ENCODE measurements around the gene IGSF21. TPM values are rescaled to one million over a fixed set of nuclear protein-coding genes. Genes with fewer than 3 reads are reported as not detected.

The IGSF21 gene
- total RNA-seq, 1 donor = not detected

GRCh38 chr1:18144916-18145647, 37.5 kb downstream of the IGSF21 start:
- Histone ChIP-seq H3K27me3 (ENCODE audit: insufficient read depth, low read length) (no peaks in the 10 kb centered on the region), H3K4me2 (ENCODE audit: insufficient read depth, low read length) (no peak overlapping the region), H3K4me1 (ENCODE audit: insufficient read depth, low read length) (peaks cover 5% of the 10 kb centered on the region), H2AFZ (ENCODE audit: low read length) (no peak overlapping the region), H4K20me1 (ENCODE audit: insufficient read depth, low read length) (no peaks in the 10 kb centered on the region), H3K79me2 (ENCODE audit: insufficient read depth, low read length) (no peaks in the 10 kb centered on the region), H3K27ac (ENCODE audit: low read depth, low read length) (no peak overlapping the region), H3K4me3 (ENCODE audit: insufficient read depth, low read length) (no peak overlapping the region), H3K36me3 (ENCODE audit: insufficient read depth, low read length) (no peaks in the 10 kb centered on the region), H3K9me3 (ENCODE audit: low read depth, low read length) (no peaks in the 10 kb centered on the region)
- DNase-seq (ENCODE audit: insufficient read length, low spot score, missing footprints) = no peak
- no peak for TF ChIP-seq CTCF (IDR thresholded peaks at IDR 0.05; ENCODE audit: extremely low read depth, low read depth, low read length)

- Histone ChIP-seq H3K4me3 (ENCODE audit: insufficient read depth, low read length) (no peak overlapping the region), H4K20me1 (ENCODE audit: insufficient read depth, low read length) (no peaks in the 10 kb centered on the region), H3K79me2 (ENCODE audit: insufficient read depth, low read length) (no peaks in the 10 kb centered on the region), H3K27ac (ENCODE audit: low read depth, low read length) (no peak overlapping the region), H3K4me1 (ENCODE audit: insufficient read depth, low read length) (peaks cover 5% of the 10 kb centered on the region), H3K27me3 (ENCODE audit: insufficient read depth, low read length) (no peaks in the 10 kb centered on the region), H3K36me3 (ENCODE audit: insufficient read depth, low read length) (no peaks in the 10 kb centered on the region), H3K4me2 (ENCODE audit: insufficient read depth, low read length) (no peak overlapping the region), H3K9me3 (ENCODE audit: low read depth, low read length) (no peaks in the 10 kb centered on the region), H2AFZ (ENCODE audit: low read length) (no peak overlapping the region)
- no peak for DNase-seq (ENCODE audit: insufficient read length, low spot score, missing footprints)
- no peak for TF ChIP-seq CTCF (IDR thresholded peaks at IDR 0.05; ENCODE audit: extremely low read depth, low read depth, low read length)
These were observed 38.4 kb downstream of the IGSF21 start for GRCh38 chr1:18145851-18146618.

DNA sequence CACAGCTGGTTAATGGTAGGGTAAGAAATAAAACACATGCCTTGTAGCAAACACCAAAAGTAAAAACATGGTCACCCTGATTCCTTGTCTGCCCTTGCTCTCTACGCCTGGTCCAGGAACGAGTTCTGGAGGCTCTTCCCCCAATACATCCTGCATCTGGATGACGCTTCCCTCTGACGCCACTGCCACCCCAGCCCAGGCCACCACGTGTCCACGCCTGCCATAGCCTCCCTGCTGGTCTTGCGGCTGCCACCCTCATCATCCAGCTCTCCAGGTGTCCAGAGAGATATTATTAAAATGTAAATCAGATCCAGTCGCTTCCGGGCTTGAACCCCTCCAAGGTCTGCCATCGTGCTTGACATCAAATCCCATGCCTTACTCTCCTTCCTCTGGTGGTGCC, 39.3 kb downstream of the IGSF21 start:
- no peak for TF ChIP-seq CTCF (IDR thresholded peaks at IDR 0.05; ENCODE audit: extremely low read depth, low read depth, low read length)
- H3K9me3 ChIP-seq (ENCODE audit: low read depth, low read length) = no peaks in the 10 kb centered on the region
- no peaks in the 10 kb centered on the region for H3K27me3 ChIP-seq (ENCODE audit: insufficient read depth, low read length)
- H2AFZ ChIP-seq (ENCODE audit: low read length) = no peak overlapping the region
- no peak overlapping the region for H3K27ac ChIP-seq (ENCODE audit: low read depth, low read length)
- no peaks in the 10 kb centered on the region for H4K20me1 ChIP-seq (ENCODE audit: insufficient read depth, low read length)
- H3K79me2 ChIP-seq (ENCODE audit: insufficient read depth, low read length) = no peaks in the 10 kb centered on the region
- H3K36me3 ChIP-seq (ENCODE audit: insufficient read depth, low read length) = no peaks in the 10 kb centered on the region
- no peak for DNase-seq (ENCODE audit: insufficient read length, low spot score, missing footprints)
- no peak overlapping the region for H3K4me3 ChIP-seq (ENCODE audit: insufficient read depth, low read length)
- H3K4me1 ChIP-seq (ENCODE audit: insufficient read depth, low read length) = peaks cover 5% of the 10 kb centered on the region
- H3K4me2 ChIP-seq (ENCODE audit: insufficient read depth, low read length) = no peak overlapping the region

DNA sequence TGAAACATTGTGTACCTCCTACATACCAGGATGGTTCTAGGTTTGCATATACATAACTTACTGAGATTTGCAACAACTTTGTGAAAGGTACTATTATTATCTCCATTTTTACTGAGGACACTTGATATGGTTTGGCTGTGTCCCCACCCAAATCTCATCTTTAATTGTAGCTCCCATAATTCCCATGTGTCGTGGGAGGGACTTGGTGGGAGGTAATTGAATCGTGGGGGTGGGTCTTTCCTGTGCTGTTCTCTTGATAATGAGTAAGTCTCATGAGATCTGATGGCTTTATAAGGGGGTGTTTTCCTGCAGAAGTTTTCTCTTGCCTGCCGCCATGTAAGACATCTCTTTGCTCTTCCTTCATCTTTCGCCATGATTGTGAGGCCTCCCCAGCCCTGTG, 40.1 kb downstream of the IGSF21 start:
- Histone ChIP-seq H3K4me3 (ENCODE audit: insufficient read depth, low read length) (no peak overlapping the region), H3K79me2 (ENCODE audit: insufficient read depth, low read length) (no peaks in the 10 kb centered on the region), H4K20me1 (ENCODE audit: insufficient read depth, low read length) (no peaks in the 10 kb centered on the region), H3K9me3 (ENCODE audit: low read depth, low read length) (no peaks in the 10 kb centered on the region), H3K4me2 (ENCODE audit: insufficient read depth, low read length) (no peak overlapping the region), H3K36me3 (ENCODE audit: insufficient read depth, low read length) (no peaks in the 10 kb centered on the region), H3K27me3 (ENCODE audit: insufficient read depth, low read length) (no peaks in the 10 kb centered on the region), H3K4me1 (ENCODE audit: insufficient read depth, low read length) (peaks cover 5% of the 10 kb centered on the region), H3K27ac (ENCODE audit: low read depth, low read length) (no peak overlapping the region), H2AFZ (ENCODE audit: low read length) (no peak overlapping the region)
- DNase-seq (ENCODE audit: insufficient read length, low spot score, missing footprints) = no peak
- no peak for TF ChIP-seq CTCF (IDR thresholded peaks at IDR 0.05; ENCODE audit: extremely low read depth, low read depth, low read length)
